ENCODE results near the gene TMEM213.

Gene TMEM213

DNA sequence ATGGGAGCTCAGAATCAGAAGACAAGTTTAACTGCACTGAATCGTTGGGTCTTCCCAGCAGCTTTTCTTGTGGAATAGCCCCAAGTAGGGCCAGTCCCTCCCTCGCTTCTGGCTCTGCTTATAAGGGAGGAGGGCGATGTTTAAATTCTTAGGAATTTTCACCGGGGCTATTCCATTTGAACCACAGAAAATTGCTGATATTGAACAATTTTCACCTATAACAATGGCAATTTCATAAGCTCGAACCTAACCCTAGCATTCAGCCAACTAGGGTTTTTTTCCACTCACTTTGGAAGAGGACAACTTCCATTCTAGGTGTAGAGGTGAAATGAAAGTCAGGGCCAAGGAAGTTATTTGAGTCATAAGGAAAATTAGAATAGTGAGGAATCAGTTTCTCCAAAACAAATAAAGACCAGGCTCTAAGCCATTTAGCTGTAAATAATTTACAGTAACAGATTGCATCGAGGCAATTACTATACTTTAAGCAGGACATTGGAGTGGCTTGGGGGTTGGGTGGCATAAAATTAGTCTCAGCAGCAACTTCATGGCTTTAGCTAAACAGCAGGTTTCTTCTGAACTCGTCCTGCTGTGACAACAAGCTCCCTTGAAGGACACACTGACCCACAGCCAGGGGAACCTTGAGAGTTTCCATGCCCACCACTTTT, 1.7 kb downstream of the TMEM213 start:
- Histone ChIP-seq H3K79me2 (ENCODE audit: insufficient read depth, low read length) (no peaks in the 10 kb centered on the region), H2AFZ (ENCODE audit: low read depth, low read length) (no peak overlapping the region), H4K20me1 (ENCODE audit: insufficient read depth, low read length) (no peaks in the 10 kb centered on the region), H3K4me2 (ENCODE audit: insufficient read depth, low read length) (no peak overlapping the region), H3K4me3 (ENCODE audit: low read depth in 1 of 2, low read length in 2 of 2) (no peak overlapping the region), H3K27ac (ENCODE audit: low read length) (no peak overlapping the region), H3K36me3 (ENCODE audit: insufficient read depth, low read length) (no peaks in the 10 kb centered on the region), H3K27me3 (ENCODE audit: insufficient read depth, low read length, poor library complexity) (no peaks in the 10 kb centered on the region), H3K9me3 (ENCODE audit: insufficient read depth, low read length, severe bottlenecking) (no peaks in the 10 kb centered on the region), H3K9ac (ENCODE audit: low read depth, low read length) (no peak overlapping the region), H3K4me1 (ENCODE audit: insufficient read depth, low read length) (no peaks in the 10 kb centered on the region)
- ATAC-seq (ENCODE audit: insufficient read depth, low read depth) (no peak), DNase-seq (no peak)
- TF ChIP-seq EZH2 (IDR thresholded peaks at IDR 0.05; ENCODE audit: borderline replicate concordance, low read depth, low read length, severe bottlenecking), result no peak

DNA sequence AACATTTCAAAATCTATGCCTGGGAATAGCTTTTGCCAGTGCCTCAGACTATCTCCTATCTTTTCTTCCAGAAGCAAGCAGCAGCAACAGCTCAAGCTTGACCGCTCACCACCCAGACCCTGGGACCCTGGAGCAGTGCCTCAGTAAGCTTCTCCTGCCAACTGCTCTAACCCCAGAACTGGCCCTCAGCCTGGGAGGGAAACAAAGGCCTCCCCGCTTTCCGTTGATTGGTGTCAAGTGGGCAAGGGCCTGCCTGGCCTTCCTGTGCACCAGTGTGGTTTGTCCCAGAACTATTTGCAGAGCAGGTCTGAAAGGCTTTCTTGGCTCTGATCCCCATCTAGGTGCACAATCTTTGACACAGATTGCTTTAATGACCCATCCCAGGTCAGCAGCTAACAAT, 3.5 kb downstream of the TMEM213 start:
- TF ChIP-seq CTCF (IDR thresholded peaks at IDR 0.05; ENCODE audit: borderline replicate concordance, extremely low read depth, low read length, poor library complexity, severe bottlenecking), result no peak
- TF ChIP-seq EZH2 (IDR thresholded peaks at IDR 0.05; ENCODE audit: borderline replicate concordance, low read depth, low read length, severe bottlenecking), result no peak
- H3K79me2 ChIP-seq (ENCODE audit: insufficient read depth, low read length), result no peaks in the 10 kb centered on the region
- H3K27ac ChIP-seq (ENCODE audit: low read length), result no peak overlapping the region
- DNase-seq, result no peak
- H3K4me3 ChIP-seq (ENCODE audit: low read depth in 1 of 2, low read length in 2 of 2), result no peak overlapping the region
- no peaks in the 10 kb centered on the region for H3K4me1 ChIP-seq (ENCODE audit: insufficient read depth, low read length)
- no peaks in the 10 kb centered on the region for H3K36me3 ChIP-seq (ENCODE audit: insufficient read depth, low read length)
- no peaks in the 10 kb centered on the region for H4K20me1 ChIP-seq (ENCODE audit: insufficient read depth, low read length)
- H2AFZ ChIP-seq (ENCODE audit: low read depth, low read length), result no peak overlapping the region
- H3K9ac ChIP-seq (ENCODE audit: low read depth, low read length), result no peak overlapping the region
- no peak for ATAC-seq (ENCODE audit: insufficient read depth, low read depth)
- H3K9me3 ChIP-seq (ENCODE audit: insufficient read depth, low read length, severe bottlenecking), result no peaks in the 10 kb centered on the region
- H3K4me2 ChIP-seq (ENCODE audit: insufficient read depth, low read length), result no peak overlapping the region
- no peaks in the 10 kb centered on the region for H3K27me3 ChIP-seq (ENCODE audit: insufficient read depth, low read length, poor library complexity)

DNA sequence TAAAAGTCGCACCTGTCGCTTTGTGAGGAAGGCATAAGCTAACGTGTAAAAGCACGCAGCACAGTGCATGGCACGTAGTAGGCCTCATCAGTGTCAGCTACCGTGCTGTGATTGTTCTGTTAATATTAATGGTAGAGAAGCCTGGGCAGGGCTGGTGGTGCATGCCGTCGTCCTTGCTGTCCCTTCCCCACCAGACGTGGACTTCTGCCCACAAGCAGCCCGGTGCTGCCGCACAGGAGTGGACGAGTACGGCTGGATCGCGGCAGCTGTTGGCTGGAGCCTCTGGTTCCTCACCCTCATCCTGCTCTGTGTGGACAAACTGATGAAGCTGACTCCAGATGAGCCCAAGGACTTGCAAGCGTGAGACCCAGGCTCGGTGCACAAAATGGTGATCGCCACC, 4.9 kb downstream of the TMEM213 start:
- Histone ChIP-seq H4K20me1 (ENCODE audit: insufficient read depth, low read length) (no peaks in the 10 kb centered on the region), H3K36me3 (ENCODE audit: insufficient read depth, low read length) (no peaks in the 10 kb centered on the region), H3K4me3 (ENCODE audit: low read depth in 1 of 2, low read length in 2 of 2) (no peak overlapping the region), H3K27ac (ENCODE audit: low read length) (no peak overlapping the region), H3K79me2 (ENCODE audit: insufficient read depth, low read length) (no peaks in the 10 kb centered on the region), H3K9ac (ENCODE audit: low read depth, low read length) (no peak overlapping the region), H3K27me3 (ENCODE audit: insufficient read depth, low read length, poor library complexity) (no peaks in the 10 kb centered on the region), H3K9me3 (ENCODE audit: insufficient read depth, low read length, severe bottlenecking) (no peaks in the 10 kb centered on the region), H2AFZ (ENCODE audit: low read depth, low read length) (no peak overlapping the region), H3K4me2 (ENCODE audit: insufficient read depth, low read length) (no peak overlapping the region), H3K4me1 (ENCODE audit: insufficient read depth, low read length) (no peaks in the 10 kb centered on the region)
- no peak for ATAC-seq (ENCODE audit: insufficient read depth, low read depth)
- TF ChIP-seq CTCF (IDR thresholded peaks at IDR 0.05; ENCODE audit: borderline replicate concordance, extremely low read depth, low read length, poor library complexity, severe bottlenecking) (no peak), EZH2 (IDR thresholded peaks at IDR 0.05; ENCODE audit: borderline replicate concordance, low read depth, low read length, severe bottlenecking) (no peak)
- DNase-seq, result no peak

- no peaks in the 10 kb centered on the region for H4K20me1 ChIP-seq (ENCODE audit: insufficient read depth, low read length)
- no peak for ATAC-seq (ENCODE audit: insufficient read depth, low read depth)
- H3K27ac ChIP-seq (ENCODE audit: low read length), result no peak overlapping the region
- TF ChIP-seq CTCF (IDR thresholded peaks at IDR 0.05; ENCODE audit: borderline replicate concordance, extremely low read depth, low read length, poor library complexity, severe bottlenecking), result no peak
- no peak for TF ChIP-seq EZH2 (IDR thresholded peaks at IDR 0.05; ENCODE audit: borderline replicate concordance, low read depth, low read length, severe bottlenecking)
- DNase-seq, result no peak
- no peaks in the 10 kb centered on the region for H3K9me3 ChIP-seq (ENCODE audit: insufficient read depth, low read length, severe bottlenecking)
- no peak overlapping the region for H3K4me2 ChIP-seq (ENCODE audit: insufficient read depth, low read length)
- H2AFZ ChIP-seq (ENCODE audit: low read depth, low read length), result no peak overlapping the region
- H3K9ac ChIP-seq (ENCODE audit: low read depth, low read length), result no peak overlapping the region
- no peaks in the 10 kb centered on the region for H3K36me3 ChIP-seq (ENCODE audit: insufficient read depth, low read length)
- H3K4me1 ChIP-seq (ENCODE audit: insufficient read depth, low read length), result no peaks in the 10 kb centered on the region
- H3K4me3 ChIP-seq (ENCODE audit: low read depth in 1 of 2, low read length in 2 of 2), result no peak overlapping the region
- H3K27me3 ChIP-seq (ENCODE audit: insufficient read depth, low read length, poor library complexity), result no peaks in the 10 kb centered on the region
- no peaks in the 10 kb centered on the region for H3K79me2 ChIP-seq (ENCODE audit: insufficient read depth, low read length)
Observed at GRCh38 chr7:138804618-138805017, 6.8 kb downstream of the TMEM213 start.

All from DND-41 (cell line).